Hepatocyte (in vitro differentiated cells): ENCODE measurements around the gene CBLB.

ENCODE experiments used
- CTCF ChIP-seq: fragments of 200-600 bp; sonication (generic); IDR thresholded peaks from 2 replicates; pipeline ENCODE4 v1.5.1; 2016; ENCODE audit warnings: antibody characterized with exemption, mild to moderate bottlenecking; ENCODE audit not compliant: poor library complexity
- EZH2 ChIP-seq: fragments of 200-600 bp; sonication (generic); IDR thresholded peaks from 2 replicates; pipeline ENCODE4 v1.6.1; 2016; ENCODE audit warnings: antibody characterized with exemption, mild to moderate bottlenecking, borderline replicate concordance
- EZH2phosphoT487 ChIP-seq: fragments of 200-600 bp; sonication (generic); IDR thresholded peaks from one replicate; pipeline ENCODE4 v1.6.1; 2018; ENCODE audit warnings: antibody characterized with exemption, mild to moderate bottlenecking, low read depth, moderate library complexity; ENCODE audit not compliant: unreplicated experiment, severe bottlenecking

GRCh38 chr3:105773291-105773690 is 95.5 kb downstream of the CBLB start:
- TF ChIP-seq CTCF (no peak), EZH2 (no peak), EZH2phosphoT487 (no peak)
